K562 (cell line): ENCODE results near the gene CTAGE1. TPM values are rescaled to one million over a fixed set of nuclear protein-coding genes. Genes with fewer than 3 reads are reported as not detected.

Experiments
- ATAC-seq: fragments of 200-7000 bp; cut with Tn5 transposase; 3 replicates; pipeline ENCODE4 v1.9.1; 2020; ENCODE audit warnings: moderate library complexity
- BruUV-seq: library from RNA; stranded (reverse); fragments of 400-500 nt; replicated peaks from 2 replicates; lab custom pipeline; 2021; lab: Mats Ljungman, UMichigan
- CTCF ChIA-PET: fragments of 300-600 bp; formaldehyde crosslinking; extraction: SDS; loops from one replicate; lab custom pipeline; 2021; ENCODE audit warnings: low intra/inter-chr PET ratio; lab: Yijun Ruan, JAX
- POLR2A ChIA-PET: fragments of 300-600, 350-650 bp; sonication (Branson Sonifier 250); formaldehyde crosslinking; extraction: SDS; loops from one replicate; lab custom pipeline; 2021; ENCODE audit warnings: antibody characterized with exemption, inconsistent platforms; lab: Yijun Ruan, JAX
- DNase-seq, 4 experiments: peaks; one replicate each; pipeline versions ENCODE4 v3.0.0 to v3.0.0-alpha.2; 2011 to 2018; ENCODE audit warnings: low spot score in 3 of 4, mixed read lengths in 3 of 4; ENCODE audit errors: extremely low read depth in 1 of 4
- FAIRE-seq: peaks from 2 replicates; lab custom pipeline; 2011; peaks lifted over from hg19 to GRCh38; lab: Jason Lieb, UNC
- H2AFZ ChIP-seq: 2 replicates; pipeline ENCODE4 v1.6.0; 2011; ENCODE audit warnings: low read depth, low read length, control low read depth, inconsistent platforms
- H3K27ac ChIP-seq: fragments of 200-600 bp; 3 replicates; pipeline ENCODE4 v1.8.0; 2011; ENCODE audit warnings: low read depth, mild to moderate bottlenecking, control low read depth, inconsistent platforms, low read length, moderate library complexity, mixed read lengths; ENCODE audit errors: extremely low read depth
- H3K27me3 ChIP-seq, 2 experiments: fragments of 300-600 bp in 1 of 2; 2 replicates in 1 of 2; 3 replicates in 1 of 2; pipeline versions ENCODE4 v1.6.0 to v1.8.0; 2011; ENCODE audit warnings: inconsistent platforms in 2 of 2, low read length in 2 of 2, mild to moderate bottlenecking in 1 of 2, mixed read lengths in 1 of 2, moderate library complexity in 1 of 2; ENCODE audit not compliant: control insufficient read depth in 2 of 2, insufficient read depth in 2 of 2
- H3K36me3 ChIP-seq: fragments of 300-600 bp; 3 replicates; pipeline ENCODE4 v1.8.0; 2011; ENCODE audit warnings: mild to moderate bottlenecking, low read length, inconsistent platforms; ENCODE audit not compliant: control insufficient read depth, insufficient read depth
- H3K4me1 ChIP-seq, 2 experiments: fragments of 200-600 bp in 1 of 2; replicated peaks in 1 of 2; 2 replicates in 1 of 2; 3 replicates in 1 of 2; pipeline versions ENCODE4 v1.5.1 to v1.8.0; 2011; ENCODE audit warnings: inconsistent platforms in 2 of 2, low read length in 2 of 2, mild to moderate bottlenecking in 1 of 2, mixed read lengths in 1 of 2, moderate library complexity in 1 of 2; ENCODE audit not compliant: control insufficient read depth in 2 of 2, insufficient read depth in 2 of 2
- H3K4me2 ChIP-seq: 2 replicates; pipeline ENCODE4 v1.6.1; 2011; ENCODE audit warnings: low read length, control low read depth, inconsistent platforms, mixed read lengths; ENCODE audit not compliant: insufficient read depth
- H3K4me3 ChIP-seq: fragments of 200-600 bp; sonication (generic), shearing (Covaris generic); 2 replicates; pipeline ENCODE4 v1.5.1; 2016; ENCODE audit warnings: control low read depth, inconsistent platforms
- H3K79me2 ChIP-seq: fragments of 200-600 bp; 3 replicates; pipeline ENCODE4 v1.8.0; 2011; ENCODE audit warnings: low read length, inconsistent platforms; ENCODE audit not compliant: control insufficient read depth, insufficient read depth
- H3K9ac ChIP-seq, 2 experiments: 2 replicates each; pipeline versions ENCODE4 v1.6.0 to v1.6.1; 2011; ENCODE audit warnings: low read depth in 2 of 2, low read length in 2 of 2, control low read depth in 1 of 2, inconsistent platforms in 1 of 2, mild to moderate bottlenecking in 1 of 2, mixed read lengths in 1 of 2; ENCODE audit not compliant: insufficient read depth in 1 of 2
- H3K9me1 ChIP-seq: one replicate; pipeline ENCODE4 v1.6.0; 2011; ENCODE audit warnings: inconsistent platforms, mild to moderate bottlenecking, low read length, moderate library complexity; ENCODE audit not compliant: control insufficient read depth, insufficient read depth
- H3K9me3 ChIP-seq: replicated peaks from 2 replicates; pipeline ENCODE4 v1.5.1; 2011; ENCODE audit warnings: low read depth, low read length, inconsistent platforms; ENCODE audit not compliant: control insufficient read depth, insufficient read depth
- H4K20me1 ChIP-seq: replicated peaks from 2 replicates; pipeline ENCODE4 v1.6.1; 2011; ENCODE audit warnings: low read length, inconsistent platforms, mixed read lengths; ENCODE audit not compliant: control insufficient read depth, insufficient read depth
- CBFA2T2 ChIP-seq: fragments of 450-650 bp; conservative IDR thresholded peaks from 2 replicates; pipeline ENCODE4 v1.6.1; 2017; ENCODE audit warnings: mild to moderate bottlenecking
- COPS2 ChIP-seq: fragments of 450-650 bp; conservative IDR thresholded peaks from 2 replicates; pipeline ENCODE4 v1.6.1; 2016; ENCODE audit warnings: mild to moderate bottlenecking, moderate library complexity
- NELFE ChIP-seq: IDR thresholded peaks from 2 replicates; pipeline ENCODE4 v1.6.1; 2011; ENCODE audit warnings: mild to moderate bottlenecking; ENCODE audit not compliant: insufficient read depth, insufficient read length
- ZFP1 ChIP-seq: fragments of 450-650 bp; formaldehyde crosslinking; IDR thresholded peaks from 2 replicates; pipeline ENCODE4 v1.4.0; 2020; ENCODE audit warnings: mild to moderate bottlenecking, mixed read lengths
- ZNF143 ChIP-seq: sonication (generic); formaldehyde crosslinking; IDR thresholded peaks from 2 replicates; pipeline ENCODE4 v1.9.0; 2022; ENCODE audit warnings: mild to moderate bottlenecking, missing genetic modification reagents
- ZNF347 ChIP-seq: fragments of 450-650 bp; formaldehyde crosslinking; IDR thresholded peaks from 2 replicates; pipeline ENCODE4 v1.4.0; 2020; ENCODE audit warnings: low read depth, mild to moderate bottlenecking, moderate library complexity
- ZSCAN32 ChIP-seq: fragments of 450-650 bp; formaldehyde crosslinking; IDR thresholded peaks from 2 replicates; pipeline ENCODE4 v1.4.0; 2020; ENCODE audit warnings: mild to moderate bottlenecking, moderate library complexity
- WGBS: fragments of 100-300 bp; shearing (Covaris generic); methylation state at CpG from one replicate; pipeline ENCODE4 v1.1.6; 2016; ENCODE audit warnings: low coverage, mixed read lengths; ENCODE audit not compliant: insufficient coverage; ENCODE audit errors: missing lambda C conversion rate; 5-methylcytosine and 5-hydroxymethylcytosine counted together
- in situ Hi-C: fragments of 300-500 bp; cut with MboI; formaldehyde crosslinking; loops from 4 replicates; pipeline ENCODE4 v1.15.0; 2018; ENCODE audit warnings: inconsistent platforms, mixed read lengths
- intact Hi-C: fragments of 100-400 bp; cut with micrococcal nuclease; formaldehyde crosslinking; loops from 2 replicates; pipeline ENCODE4 v1.14.2; 2022
- polyA plus RNA-seq, 8 experiments: library from polyadenylated mRNA; depleted of rRNA in 4 of 8; stranded (reverse) in 5 of 8; unstranded in 3 of 8; fragments of >200 nt; fragmentation: Nextera tagmentation in 2 of 8; fragmentation: Illumina TruSeq in 1 of 8; extraction: Ambion mirVana in 2 of 8; extraction: Trizol in 1 of 8; gene quantifications; 2 replicates each; pipeline versions ENCODE4 v1.2.1 to v1.2.3, GENCODE V29; 2011 to 2014; ENCODE audit warnings: inconsistent platforms in 1 of 8, missing spikeins in 1 of 8
- total RNA-seq, 7 experiments: library from RNA; depleted of rRNA in 6 of 7; stranded (reverse); fragments of >200 nt in 6 of 7; fragmentation: Illumina TruSeq in 2 of 7; extraction: Trizol in 2 of 7; gene quantifications; 2 replicates each; pipeline versions ENCODE4 v1.2.1 to v1.2.3, GENCODE V29; 2011 to 2021; ENCODE audit warnings: low replicate concordance in 1 of 7
- TF ChIP-seq, protein P1 (sequence below): fragments of 250-450 bp; sonication (Bioruptor Pico); IDR thresholded peaks from 2 replicates; pipeline ENCODE4 v1.4.0; 2020; ENCODE audit warnings: mild to moderate bottlenecking
- TF ChIP-seq, protein P2 (sequence below): sonication (generic); formaldehyde crosslinking; IDR thresholded peaks from 2 replicates; pipeline ENCODE4 v1.8.0; 2022; ENCODE audit warnings: missing genetic modification reagents, mild to moderate bottlenecking, borderline replicate concordance
- TF ChIP-seq, protein P3 (sequence below): IDR thresholded peaks from 2 replicates; pipeline ENCODE4 v1.6.1; 2014; ENCODE audit warnings: antibody characterized with exemption
- TF ChIP-seq, protein P4 (sequence below): sonication (generic); formaldehyde crosslinking; IDR thresholded peaks from 2 replicates; pipeline ENCODE4 v1.5.0; 2020; ENCODE audit warnings: missing genetic modification reagents

Gene CTAGE1
- total and polyA plus RNA-seq, 9 of the 15 experiments (the other 6 are each of a cell fraction or from before 2014, with no cell fraction given), result not detected

DNA sequence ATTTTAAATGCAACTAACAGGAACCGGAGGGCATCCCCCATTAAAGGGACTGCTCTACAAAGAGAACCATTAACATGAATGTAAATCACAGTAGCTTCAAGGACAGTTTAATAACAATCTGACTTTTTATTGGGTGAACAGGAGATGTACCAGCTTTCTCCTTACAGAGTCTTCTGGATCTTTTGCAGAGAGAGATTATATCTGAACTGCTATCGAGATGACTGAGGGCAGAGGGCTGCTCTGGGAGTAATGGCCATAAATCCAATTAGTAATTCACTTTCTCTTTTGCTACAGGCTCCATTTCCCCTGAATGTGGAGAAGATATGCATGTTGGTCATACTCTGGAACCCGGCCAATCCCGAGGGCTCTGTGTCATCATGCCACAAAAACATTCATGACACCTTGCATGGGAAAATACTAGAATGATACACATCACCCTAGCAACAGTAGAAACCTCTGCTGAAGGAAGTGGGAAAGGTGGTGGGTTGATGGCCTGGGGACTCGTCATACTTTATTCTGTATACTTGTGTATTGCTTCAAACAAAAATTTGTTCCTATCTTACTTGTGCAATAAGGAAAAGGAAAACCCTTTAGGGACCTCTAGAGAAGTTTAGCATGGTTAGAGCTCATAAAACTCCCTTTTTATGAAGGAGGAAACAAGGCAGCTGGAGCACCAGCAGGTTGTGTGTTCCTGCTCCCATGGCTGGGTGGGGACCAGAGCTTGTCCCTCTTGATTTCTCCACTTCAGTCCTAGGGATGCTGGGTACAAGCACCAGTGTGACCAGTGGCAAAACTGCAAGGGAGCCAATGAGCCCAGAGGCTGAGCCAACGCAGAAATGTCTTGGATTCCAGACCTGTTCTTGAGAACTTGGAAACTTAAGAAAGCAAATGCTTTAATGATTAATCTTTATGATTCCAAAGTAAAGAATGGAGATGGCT is 26.0 kb downstream of the CTAGE1 start (continued):
- TF ChIP-seq, protein P1, sequence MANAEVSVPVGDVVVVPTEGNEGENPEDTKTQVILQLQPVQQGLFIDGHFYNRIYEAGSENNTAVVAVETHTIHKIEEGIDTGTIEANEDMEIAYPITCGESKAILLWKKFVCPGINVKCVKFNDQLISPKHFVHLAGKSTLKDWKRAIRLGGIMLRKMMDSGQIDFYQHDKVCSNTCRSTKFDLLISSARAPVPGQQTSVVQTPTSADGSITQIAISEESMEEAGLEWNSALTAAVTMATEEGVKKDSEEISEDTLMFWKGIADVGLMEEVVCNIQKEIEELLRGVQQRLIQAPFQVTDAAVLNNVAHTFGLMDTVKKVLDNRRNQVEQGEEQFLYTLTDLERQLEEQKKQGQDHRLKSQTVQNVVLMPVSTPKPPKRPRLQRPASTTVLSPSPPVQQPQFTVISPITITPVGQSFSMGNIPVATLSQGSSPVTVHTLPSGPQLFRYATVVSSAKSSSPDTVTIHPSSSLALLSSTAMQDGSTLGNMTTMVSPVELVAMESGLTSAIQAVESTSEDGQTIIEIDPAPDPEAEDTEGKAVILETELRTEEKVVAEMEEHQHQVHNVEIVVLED, result no peak
- TF ChIP-seq NELFE, result no peak
- TF ChIP-seq ZFP1 (CRISPR knock-in tag), result no peak

DNA sequence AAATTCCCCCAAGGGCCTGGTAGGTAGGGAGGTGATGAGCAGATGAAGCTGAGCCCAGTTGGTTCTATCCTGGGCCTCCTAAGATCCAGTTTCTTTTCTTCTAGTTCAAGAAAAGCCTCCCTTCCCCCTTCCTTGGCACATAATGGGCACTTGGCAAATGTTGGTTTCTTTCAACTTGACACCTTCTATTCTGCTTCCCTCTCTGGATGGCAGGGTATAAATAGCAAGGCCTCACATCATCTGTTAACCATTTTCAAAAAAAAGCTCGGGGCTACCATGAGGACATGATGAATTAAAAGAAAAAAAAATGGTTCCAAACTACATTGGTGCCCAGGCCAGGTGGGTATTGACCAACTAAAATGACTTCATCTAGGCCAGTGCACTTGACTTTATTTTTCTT is 29.9 kb downstream of the CTAGE1 start:
- H3K9me1 ChIP-seq, result no peaks in the 10 kb centered on the region
- no peak overlapping the region for H2AFZ ChIP-seq
- H3K9me3 ChIP-seq, result no peaks in the 10 kb centered on the region
- H3K79me2 ChIP-seq, result no peaks in the 10 kb centered on the region
- ATAC-seq (no peak), DNase-seq (no peak), FAIRE-seq (no peak)
- in situ Hi-C loops (no loop called here), intact Hi-C loops (no loop called here)
- ChIA-PET POLR2A (no interaction called here), CTCF (no interaction called here)
- no peak overlapping the region for H3K9ac ChIP-seq
- H3K4me1 ChIP-seq, result no peaks in the 10 kb centered on the region
- peaks cover 0 to 9% of the 10 kb centered on the region in 2 experiments; a peak in 1 of 5 replicates for H3K27me3 ChIP-seq
- no peaks in the 10 kb centered on the region for H4K20me1 ChIP-seq
- H3K4me3 ChIP-seq, result no peak overlapping the region
- no TSS peak for BruUV-seq
- 0% methylated on average over 1 of the region's 1 CpG for WGBS
- H3K4me2 ChIP-seq, result no peak overlapping the region
- H3K36me3 ChIP-seq, result no peaks in the 10 kb centered on the region
- no peak overlapping the region for H3K27ac ChIP-seq
- TF ChIP-seq, protein P2, sequence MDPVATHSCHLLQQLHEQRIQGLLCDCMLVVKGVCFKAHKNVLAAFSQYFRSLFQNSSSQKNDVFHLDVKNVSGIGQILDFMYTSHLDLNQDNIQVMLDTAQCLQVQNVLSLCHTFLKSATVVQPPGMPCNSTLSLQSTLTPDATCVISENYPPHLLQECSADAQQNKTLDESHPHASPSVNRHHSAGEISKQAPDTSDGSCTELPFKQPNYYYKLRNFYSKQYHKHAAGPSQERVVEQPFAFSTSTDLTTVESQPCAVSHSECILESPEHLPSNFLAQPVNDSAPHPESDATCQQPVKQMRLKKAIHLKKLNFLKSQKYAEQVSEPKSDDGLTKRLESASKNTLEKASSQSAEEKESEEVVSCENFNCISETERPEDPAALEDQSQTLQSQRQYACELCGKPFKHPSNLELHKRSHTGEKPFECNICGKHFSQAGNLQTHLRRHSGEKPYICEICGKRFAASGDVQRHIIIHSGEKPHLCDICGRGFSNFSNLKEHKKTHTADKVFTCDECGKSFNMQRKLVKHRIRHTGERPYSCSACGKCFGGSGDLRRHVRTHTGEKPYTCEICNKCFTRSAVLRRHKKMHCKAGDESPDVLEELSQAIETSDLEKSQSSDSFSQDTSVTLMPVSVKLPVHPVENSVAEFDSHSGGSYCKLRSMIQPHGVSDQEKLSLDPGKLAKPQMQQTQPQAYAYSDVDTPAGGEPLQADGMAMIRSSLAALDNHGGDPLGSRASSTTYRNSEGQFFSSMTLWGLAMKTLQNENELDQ, result no peak
- TF ChIP-seq ZNF143 (no peak), ZSCAN32 (CRISPR knock-in tag) (no peak), CBFA2T2 (no peak), COPS2 (no peak), ZNF347 (CRISPR knock-in tag) (no peak)
- TF ChIP-seq, protein P3, sequence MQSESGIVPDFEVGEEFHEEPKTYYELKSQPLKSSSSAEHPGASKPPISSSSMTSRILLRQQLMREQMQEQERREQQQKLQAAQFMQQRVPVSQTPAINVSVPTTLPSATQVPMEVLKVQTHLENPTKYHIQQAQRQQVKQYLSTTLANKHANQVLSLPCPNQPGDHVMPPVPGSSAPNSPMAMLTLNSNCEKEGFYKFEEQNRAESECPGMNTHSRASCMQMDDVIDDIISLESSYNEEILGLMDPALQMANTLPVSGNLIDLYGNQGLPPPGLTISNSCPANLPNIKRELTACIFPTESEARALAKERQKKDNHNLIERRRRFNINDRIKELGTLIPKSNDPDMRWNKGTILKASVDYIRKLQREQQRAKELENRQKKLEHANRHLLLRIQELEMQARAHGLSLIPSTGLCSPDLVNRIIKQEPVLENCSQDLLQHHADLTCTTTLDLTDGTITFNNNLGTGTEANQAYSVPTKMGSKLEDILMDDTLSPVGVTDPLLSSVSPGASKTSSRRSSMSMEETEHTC, result no peak
- TF ChIP-seq, protein P4, sequence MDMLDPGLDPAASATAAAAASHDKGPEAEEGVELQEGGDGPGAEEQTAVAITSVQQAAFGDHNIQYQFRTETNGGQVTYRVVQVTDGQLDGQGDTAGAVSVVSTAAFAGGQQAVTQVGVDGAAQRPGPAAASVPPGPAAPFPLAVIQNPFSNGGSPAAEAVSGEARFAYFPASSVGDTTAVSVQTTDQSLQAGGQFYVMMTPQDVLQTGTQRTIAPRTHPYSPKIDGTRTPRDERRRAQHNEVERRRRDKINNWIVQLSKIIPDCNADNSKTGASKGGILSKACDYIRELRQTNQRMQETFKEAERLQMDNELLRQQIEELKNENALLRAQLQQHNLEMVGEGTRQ (CRISPR knock-in tag), result no peak
